ENCODE data around the gene KIFC3. TPM values are rescaled to one million over a fixed set of nuclear protein-coding genes. Genes with fewer than 3 reads are reported as not detected.

Gene KIFC3
- total RNA-seq, 1 donor from 2014 or later = 0.27 TPM

DNA sequence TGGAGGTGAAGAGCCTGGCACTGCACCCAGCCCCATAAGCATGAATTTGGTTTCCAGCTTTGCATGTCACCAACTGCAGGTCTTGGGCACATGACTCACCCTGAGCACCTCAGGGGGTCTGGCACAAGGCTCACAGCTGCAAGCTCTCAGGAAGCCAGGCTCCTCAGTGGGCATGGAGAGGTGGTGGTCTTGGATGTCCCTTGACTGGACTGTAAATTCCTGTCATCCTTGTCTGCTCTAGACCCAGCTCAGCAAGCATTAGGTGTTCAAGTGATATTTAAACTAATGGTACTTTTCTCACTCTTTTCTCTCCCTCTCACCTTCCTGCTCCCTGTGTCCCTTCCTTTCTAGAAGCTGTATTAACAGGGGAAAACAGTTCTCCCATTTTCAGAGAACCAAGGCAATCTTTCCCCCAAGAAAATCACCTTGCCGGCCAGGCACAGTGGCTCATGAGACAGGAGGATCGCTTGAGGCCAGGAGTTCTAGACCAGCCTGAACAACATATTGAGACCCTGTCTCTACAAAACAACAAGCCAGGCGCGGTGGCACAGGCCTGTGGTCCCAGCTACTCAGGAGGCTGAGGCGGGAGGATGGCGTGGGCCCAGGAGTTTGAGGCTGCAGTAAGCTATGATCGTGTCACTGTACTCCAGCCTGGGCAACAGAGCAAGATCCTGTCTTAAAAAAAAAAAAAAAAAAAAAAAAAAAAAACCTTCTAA is 5.1 kb upstream of the KIFC3 start:
- intact Hi-C loops (cut with micrococcal nuclease) = no loop called here
- ATAC-seq (ENCODE audit: low read depth) (no peak), DNase-seq (no peak)
- H3K27me3 Mint-ChIP-seq = peaks cover 49% of the 10 kb centered on the region
- H3K9me3 Mint-ChIP-seq = no peaks in the 10 kb centered on the region
- ChIA-PET CTCF (no interaction called here), POLR2A (interaction anchor here (0.7 kb wide), 1 partner anchor 10 kb away, joined by 8 read pairs; no protein-coding TSS in a partner anchor)
- H3K4me1 Mint-ChIP-seq = peaks cover 18% of the 10 kb centered on the region
- no peak overlapping the region for H3K27ac Mint-ChIP-seq
- no peak overlapping the region for H3K4me3 Mint-ChIP-seq
- TF ChIP-seq CTCF (IDR thresholded peaks at IDR 0.05) = no peak
- no peaks in the 10 kb centered on the region for H3K36me3 Mint-ChIP-seq (ENCODE audit: low read depth)

DNA sequence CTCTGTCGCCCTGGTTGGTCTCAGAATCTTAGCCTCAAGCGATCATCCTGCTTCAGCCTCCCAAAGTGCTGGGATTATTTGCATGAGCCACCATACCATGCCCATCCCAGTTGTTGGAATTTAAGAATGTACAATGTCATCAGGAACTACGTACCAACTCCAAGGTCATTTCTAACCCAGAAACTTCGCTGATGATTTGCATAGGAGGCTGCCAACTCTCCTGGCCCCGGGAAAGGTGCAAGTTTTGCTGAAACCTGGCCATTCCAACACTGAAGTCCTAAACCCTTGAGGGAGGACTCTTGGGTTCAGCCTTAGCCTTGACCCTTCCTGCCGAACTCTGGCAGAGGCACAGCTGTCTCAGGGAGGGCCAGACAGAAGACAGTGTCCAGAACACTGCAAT is 2.9 kb upstream of the KIFC3 start:
- TF ChIP-seq CTCF (IDR thresholded peaks at IDR 0.05) = no peak
- intact Hi-C loops (cut with micrococcal nuclease) = no loop called here
- ChIA-PET CTCF (no interaction called here), POLR2A (no interaction called here)
- ATAC-seq (ENCODE audit: low read depth) (no peak), DNase-seq (no peak)
- Mint-ChIP-seq H3K27me3 (peaks cover 47% of the 10 kb centered on the region), H3K27ac (no peak overlapping the region), H3K36me3 (ENCODE audit: low read depth) (no peaks in the 10 kb centered on the region), H3K9me3 (no peaks in the 10 kb centered on the region), H3K4me1 (peaks cover 21% of the 10 kb centered on the region), H3K4me3 (no peak overlapping the region)

DNA sequence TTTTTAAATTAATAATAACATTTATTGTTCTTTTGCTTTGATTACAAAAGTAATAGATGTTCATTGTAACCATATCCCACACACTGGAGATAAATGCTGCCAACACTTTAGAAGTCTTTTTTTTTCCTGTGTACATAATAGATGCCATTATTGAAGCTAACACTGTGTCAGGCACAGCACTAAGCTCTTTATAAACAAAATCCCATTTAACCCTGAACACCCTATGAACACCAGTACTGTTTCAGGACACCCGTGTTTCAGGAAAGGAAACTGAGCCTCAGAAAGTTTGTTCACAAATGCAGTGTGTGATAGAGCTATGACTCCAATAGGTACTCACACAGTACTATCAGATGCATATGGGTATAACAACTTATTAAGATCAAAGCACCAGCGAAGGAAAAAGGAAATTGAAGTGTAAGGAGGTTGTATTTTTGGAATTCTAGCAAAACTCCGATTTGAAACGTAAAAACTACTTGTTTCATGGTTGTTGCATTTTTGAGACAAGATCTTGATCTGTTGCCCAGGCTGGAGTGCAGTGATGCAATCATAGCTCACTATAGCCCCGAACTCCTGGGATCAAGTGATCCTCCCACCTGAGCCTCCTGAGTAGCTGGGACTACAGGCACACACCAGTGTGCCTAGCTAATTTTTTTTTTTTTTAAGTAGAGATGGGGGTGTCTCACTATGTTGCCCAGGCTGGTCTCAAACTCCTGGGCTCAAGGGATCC is 2.0 kb upstream of the KIFC3 start:
- CTCF ChIA-PET = no interaction called here
- H3K4me3 Mint-ChIP-seq = no peak overlapping the region
- no peak for ATAC-seq (ENCODE audit: low read depth)
- H3K27ac Mint-ChIP-seq = no peak overlapping the region
- peaks cover 21% of the 10 kb centered on the region for H3K4me1 Mint-ChIP-seq
- DNase-seq = no peak
- H3K36me3 Mint-ChIP-seq (ENCODE audit: low read depth) = no peaks in the 10 kb centered on the region
- TF ChIP-seq CTCF (IDR thresholded peaks at IDR 0.05) = no peak
- no peaks in the 10 kb centered on the region for H3K9me3 Mint-ChIP-seq
- H3K27me3 Mint-ChIP-seq = peaks cover 47% of the 10 kb centered on the region
- intact Hi-C loops (cut with micrococcal nuclease) = no loop called here
- POLR2A ChIA-PET = no interaction called here

DNA sequence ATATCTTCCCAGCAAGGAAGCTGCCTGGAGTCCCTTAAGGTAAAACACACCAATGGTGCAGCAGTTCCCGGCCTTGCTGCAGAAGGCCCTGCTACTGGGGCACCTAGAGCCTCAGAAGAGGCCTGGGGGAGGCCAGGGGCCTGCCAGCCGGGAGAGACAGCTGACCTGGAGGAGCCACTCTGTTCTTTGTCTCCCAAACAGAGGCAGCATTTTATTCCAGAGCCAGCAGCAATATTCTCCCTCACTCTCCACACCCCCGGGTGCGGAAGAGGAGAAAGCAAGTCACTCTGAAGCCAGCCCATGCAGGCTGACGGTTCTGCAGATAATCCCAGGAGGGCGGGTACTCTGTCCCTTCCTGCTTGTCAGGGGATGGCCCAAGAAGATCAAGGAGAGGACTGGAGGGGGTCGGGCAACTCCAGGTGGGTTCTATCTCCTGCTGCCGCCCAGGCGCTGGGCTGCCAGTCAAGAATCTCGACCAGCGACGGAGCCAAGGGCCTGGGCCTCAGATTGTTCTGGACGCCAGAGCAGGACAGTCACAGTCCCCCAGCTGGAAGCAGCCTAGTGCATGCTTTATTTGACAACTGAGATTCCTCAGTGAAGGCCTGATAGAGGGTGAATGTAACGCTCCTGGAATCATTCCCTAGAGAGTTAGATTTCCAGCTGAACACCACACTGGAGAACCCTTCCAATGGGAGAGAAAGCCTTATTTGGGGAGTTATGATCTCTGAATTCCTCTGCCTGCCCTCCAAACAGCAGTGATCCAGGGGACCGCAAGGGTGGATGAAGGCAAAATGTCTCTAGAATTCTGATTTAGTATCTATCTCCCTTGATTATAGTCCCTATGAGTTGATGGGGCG is 1.1 kb upstream of the KIFC3 start:
- Mint-ChIP-seq H3K36me3 (ENCODE audit: low read depth) (no peaks in the 10 kb centered on the region), H3K4me3 (peak overlapping the region; percentile 81), H3K27me3 (peaks cover 50% of the 10 kb centered on the region), H3K9me3 (no peaks in the 10 kb centered on the region), H3K4me1 (peaks cover 18% of the 10 kb centered on the region), H3K27ac (no peak overlapping the region)
- intact Hi-C loops (cut with micrococcal nuclease) = no loop called here
- DNase-seq = no peak
- TF ChIP-seq CTCF (IDR thresholded peaks at IDR 0.05) = no peak
- CTCF ChIA-PET = no interaction called here
- POLR2A ChIA-PET = no interaction called here
- no peak for ATAC-seq (ENCODE audit: low read depth)

Data from activated B cell treated with CpG ODN at 0.5 μM for 24 hours (primary cell).